Bone marrow (tissue), 2 donors: ENCODE results near the gene SFXN5.
"Not testable (repeated sequence)": the region's sequence is repeated elsewhere in the genome, so short reads cannot be mapped to it uniquely, and the experiment has no call there.

ENCODE experiments used
- DNase-seq, 2 donors: peaks; one replicate each; lab custom pipeline; 2025; lab: John Stamatoyannopoulos, UW

Gene SFXN5

GRCh38 chr2:73078457-73079411, 7.2 kb upstream of the SFXN5 start:
- DNase-seq, result no peak

- DNase-seq, result no peak
Measured at GRCh38 chr2:73077424-73077795, 5.9 kb upstream of the SFXN5 start.

DNA sequence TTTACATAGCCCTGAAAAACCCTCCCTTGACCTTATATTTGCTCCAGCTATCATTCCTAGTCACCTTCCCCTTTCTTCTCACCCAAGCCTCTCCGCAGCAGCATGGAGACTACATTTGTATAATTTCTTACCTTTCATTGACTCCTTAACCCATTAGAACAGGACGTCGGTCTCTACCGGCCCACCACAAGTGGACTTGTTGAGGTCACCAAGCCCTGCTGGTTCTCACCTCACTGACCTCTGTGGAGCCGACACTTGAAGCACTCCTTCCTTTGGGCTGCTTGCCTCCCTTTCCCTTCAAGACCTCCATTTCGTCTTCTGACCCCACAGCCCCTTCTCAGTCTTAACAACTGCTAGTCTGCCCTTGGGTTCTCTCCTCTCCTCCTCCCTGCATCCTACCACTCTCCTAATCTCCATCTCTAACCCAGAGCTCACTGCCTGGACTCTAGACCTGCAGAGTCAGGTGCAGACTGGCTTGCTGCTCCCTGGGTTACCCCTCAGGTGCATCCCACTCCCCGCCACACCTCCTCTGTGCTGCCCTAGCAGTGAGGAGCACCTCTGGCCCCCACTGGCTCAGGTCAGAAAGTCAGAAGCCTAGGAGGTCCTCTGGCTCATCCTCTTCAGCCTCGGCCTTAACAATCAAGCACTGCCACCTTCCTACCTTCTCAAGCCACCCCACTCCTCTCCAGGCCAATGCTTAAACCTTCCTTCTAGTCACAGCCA, 5.3 kb upstream of the SFXN5 start:
- no peak for DNase-seq

- no peak for DNase-seq
Measured at GRCh38 chr2:73075477-73076373, 4.2 kb upstream of the SFXN5 start.

GRCh38 chr2:73074110-73075069, 2.9 kb upstream of the SFXN5 start:
- DNase-seq, result no peak

DNA sequence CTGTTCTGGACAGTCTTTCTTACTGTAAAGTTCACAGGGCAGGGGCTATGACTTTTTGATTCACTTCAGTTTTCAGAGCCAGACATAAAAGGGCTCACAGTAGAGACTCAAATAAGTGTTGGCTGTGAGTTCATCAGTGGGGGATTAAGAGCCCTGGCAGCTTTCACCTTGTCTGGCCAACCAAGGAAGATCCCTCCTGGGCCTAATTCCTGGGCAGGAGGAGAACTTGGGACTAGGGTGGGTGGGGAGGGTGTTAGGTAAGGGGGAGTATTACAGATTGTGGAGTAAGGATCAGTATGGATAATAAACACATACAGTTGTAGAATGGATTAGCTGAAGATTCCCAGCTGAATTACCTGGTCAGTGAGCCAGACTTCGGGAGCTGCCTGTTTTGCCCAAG, 904 bp upstream of the SFXN5 start:
- no peak for DNase-seq

- peak in 1 of 2 donors; percentile 19 for DNase-seq
Measured at GRCh38 chr2:73072129-73072395, 550 bp upstream of the SFXN5 start.

DNA sequence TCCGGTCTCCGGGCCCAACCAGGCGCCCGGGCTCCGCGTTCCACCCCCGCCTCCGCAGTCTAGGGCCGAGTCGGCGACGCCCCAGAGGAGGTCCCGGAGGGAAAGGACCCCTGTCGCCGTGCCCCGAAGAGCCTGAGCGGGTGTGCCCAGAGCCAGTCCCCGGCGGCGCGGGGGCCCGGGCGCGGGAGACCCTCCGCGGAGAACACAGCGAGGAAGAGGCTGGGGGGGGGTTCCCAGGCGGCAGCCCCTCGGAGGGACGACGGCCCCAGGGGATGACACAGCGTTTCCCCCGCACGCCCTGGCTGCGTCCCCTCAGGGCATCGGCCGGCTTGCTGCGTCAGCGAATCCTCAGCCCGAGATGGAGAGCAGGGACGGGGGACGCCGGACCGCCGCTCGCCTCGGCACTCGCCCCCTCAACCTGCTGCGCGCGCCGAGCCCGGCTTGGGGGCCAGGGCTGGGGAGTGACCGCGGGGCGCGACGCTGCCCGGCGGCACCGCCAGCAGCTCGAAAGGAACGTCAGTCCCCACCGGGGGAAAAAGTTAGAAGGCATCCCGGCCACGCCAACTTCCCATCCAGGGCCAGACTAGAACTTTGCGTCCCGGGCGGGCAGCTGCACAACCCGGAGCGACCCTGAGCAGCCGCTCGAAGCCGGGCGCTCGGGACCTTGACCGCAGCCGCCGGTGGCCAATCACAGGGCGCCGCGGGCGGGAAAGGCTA, 711 bp downstream of the SFXN5 start:
- DNase-seq, result peak; percentile 9 to 44

DNA sequence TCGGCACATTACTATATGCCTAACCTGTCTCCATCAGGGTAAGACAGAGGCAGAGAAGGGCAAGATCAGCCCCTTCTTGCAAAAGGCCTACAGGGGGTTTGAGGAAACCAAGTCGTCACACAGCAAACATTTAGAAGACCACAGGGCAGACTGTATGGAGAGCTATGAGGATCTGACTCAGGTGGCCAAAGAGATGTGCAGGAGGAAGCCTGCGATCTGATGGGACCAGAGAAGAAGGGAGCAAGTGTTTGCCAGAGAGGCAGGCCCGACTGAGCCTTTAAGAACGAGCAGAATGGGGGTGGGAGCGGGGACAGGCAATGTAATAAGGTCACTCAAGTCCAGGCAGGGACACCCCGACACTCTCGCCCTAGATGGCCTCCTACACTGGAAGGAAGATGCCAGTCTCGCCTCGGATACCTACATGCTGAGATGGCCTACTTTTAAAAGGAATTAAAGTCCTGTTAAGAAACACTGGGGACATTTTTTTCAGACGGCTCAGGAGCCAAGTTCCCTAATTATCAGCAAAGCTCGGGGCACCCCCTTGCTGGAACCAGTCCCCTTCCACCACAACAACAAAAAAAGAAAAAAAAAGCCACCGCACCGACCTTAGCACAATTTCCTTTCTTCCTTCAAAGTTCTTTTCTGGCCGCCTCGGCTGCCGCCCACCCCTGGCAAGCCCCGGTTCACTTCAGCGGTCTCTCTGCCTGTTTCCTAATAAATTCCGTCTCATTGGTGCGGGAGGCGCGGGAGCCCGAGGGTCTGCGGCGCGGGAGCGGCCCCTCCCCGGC, 1.5 kb downstream of the SFXN5 start:
- DNase-seq, result peak in 1 of 2 donors; percentile 30

DNA sequence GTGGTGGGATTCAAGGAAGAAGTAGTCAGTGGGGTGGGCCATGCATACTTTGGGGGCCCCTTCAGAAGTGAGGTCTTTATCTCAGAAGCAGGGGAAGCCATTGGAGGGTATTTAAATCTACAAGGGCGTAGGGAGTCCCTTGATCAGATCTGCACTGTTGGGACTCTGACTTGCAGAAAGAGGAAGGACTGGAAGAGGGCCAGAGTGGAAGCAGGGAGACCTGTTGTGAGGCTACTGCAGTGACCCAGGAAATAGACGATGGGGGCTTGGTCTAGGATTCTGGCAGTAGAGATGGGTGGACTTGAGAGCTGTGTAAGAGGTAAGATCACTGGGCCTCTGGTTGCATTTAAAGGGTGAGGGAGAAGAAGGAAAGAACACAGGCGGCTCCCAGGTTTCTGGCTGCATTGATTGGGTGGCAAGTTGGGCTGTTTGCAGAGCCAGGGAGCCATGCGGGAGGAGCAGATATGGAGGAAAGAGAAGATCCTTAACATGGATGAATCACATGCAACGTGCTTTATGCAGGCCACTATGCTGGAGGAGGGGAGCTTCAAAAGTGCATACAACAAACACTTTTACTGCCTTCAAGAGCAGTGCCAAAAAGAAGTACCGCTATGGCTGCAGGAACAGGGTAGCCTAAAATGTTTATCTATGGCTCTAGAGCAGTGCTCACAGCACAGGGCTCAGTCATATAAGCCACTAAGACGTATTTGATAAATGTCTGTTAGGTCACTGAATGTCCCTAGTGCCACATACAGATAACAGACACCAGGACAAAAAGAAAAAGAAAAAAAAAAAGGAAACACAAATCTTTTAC, 2.3 kb downstream of the SFXN5 start:
- no peak for DNase-seq

- no peak for DNase-seq
Measured at GRCh38 chr2:73068147-73068546, 3.4 kb downstream of the SFXN5 start.

- DNase-seq, result no peak
Measured at GRCh38 chr2:73067043-73067442, 4.5 kb downstream of the SFXN5 start.

DNA sequence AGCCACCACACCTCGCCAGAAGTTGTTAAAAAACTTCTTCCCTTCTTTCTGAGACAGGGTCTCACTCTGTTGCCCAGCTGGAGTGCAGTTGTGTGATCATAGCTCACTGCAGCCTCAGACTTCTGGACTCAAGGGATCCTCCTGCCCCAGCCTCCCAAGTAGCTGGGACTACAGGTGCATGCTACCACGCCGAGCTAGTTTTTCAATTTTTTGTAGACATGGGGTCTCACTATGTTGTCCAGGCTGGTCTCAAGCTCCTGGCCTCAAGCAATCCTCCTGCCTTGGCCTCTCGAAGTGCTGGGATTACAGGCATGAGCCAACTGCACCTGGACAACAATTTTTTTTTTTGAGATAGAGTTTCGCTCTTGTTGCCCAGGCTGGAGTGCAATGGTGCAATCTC, 6.4 kb downstream of the SFXN5 start:
- not testable (repeated sequence) for DNase-seq

GRCh38 chr2:73063909-73064875, 7.3 kb downstream of the SFXN5 start:
- no peak for DNase-seq

DNA sequence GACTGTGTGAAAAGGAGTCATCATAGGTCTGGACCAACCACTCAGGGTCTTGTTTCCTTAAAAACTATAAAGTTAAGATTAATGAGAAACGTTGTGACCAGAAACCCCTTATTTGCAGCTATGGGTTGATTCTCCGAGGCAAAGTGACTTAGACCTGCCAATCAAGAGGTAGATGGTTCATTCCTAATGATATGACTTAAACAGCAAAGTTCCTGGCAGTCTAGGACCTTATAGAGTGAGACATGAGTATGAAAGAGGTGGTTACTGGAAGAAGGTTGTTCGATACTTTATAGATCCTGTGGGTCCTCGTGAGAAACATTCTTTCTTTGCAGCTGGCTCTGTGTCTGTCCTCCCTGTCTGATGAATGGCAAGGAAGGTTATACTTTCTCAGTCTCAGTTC, 8.0 kb downstream of the SFXN5 start:
- DNase-seq, result no peak

DNA sequence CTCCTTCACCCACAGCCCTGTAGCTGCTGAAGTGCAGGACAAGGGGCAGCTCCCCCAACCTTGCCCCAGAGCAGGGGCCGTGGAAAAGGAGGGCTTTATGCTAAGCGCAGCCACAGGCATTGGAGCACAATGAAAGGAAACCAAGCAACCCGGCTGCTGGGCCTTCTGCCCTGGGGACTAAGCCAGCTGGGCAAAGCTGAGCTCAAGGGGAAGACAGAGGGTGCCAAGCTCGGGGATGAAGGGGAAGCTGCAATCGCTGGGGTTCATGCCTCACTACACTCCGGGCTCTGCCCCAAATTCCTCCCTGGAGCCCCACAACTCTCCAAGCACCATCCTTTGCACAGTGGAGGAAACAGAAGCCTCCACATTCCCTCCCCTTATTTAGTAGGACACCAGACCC, 12.4 kb downstream of the SFXN5 start:
- no peak for DNase-seq

- no peak for DNase-seq
Measured at GRCh38 chr2:73054980-73055379, 16.5 kb downstream of the SFXN5 start.
